KMS-11 (cell line): ENCODE results near the gene OLFML2A.

Experiments used
- H2AFZ ChIP-seq: fragments of 200-600 bp; sonication (generic); 2 replicates; pipeline ENCODE4 v1.6.1; 2016; ENCODE audit warnings: antibody characterized with exemption, mixed run types, low read depth
- H3K27ac ChIP-seq: fragments of 200-600 bp; sonication (generic); 2 replicates; pipeline ENCODE4 v1.6.1; 2016; ENCODE audit warnings: mild to moderate bottlenecking, mixed run types
- H3K27me3 ChIP-seq: fragments of 200-600 bp; sonication (generic); 2 replicates; pipeline ENCODE4 v1.6.1; 2017; ENCODE audit warnings: mild to moderate bottlenecking, low read depth, mixed run types, moderate library complexity; ENCODE audit not compliant: insufficient read depth
- H3K36me3 ChIP-seq: fragments of 200-600 bp; sonication (generic); 2 replicates; pipeline ENCODE4 v1.6.1; 2017; ENCODE audit warnings: mild to moderate bottlenecking, mixed run types; ENCODE audit not compliant: insufficient read depth
- H3K4me1 ChIP-seq: fragments of 200-600 bp; sonication (generic); 2 replicates; pipeline ENCODE4 v1.6.1; 2016; ENCODE audit warnings: mild to moderate bottlenecking, low read depth, mixed run types; ENCODE audit not compliant: poor library complexity, severe bottlenecking
- H3K4me2 ChIP-seq: fragments of 200-600 bp; sonication (generic); 2 replicates; pipeline ENCODE4 v1.7.0; 2016; ENCODE audit warnings: mild to moderate bottlenecking, mixed run types
- H3K4me3 ChIP-seq: fragments of 200-600 bp; sonication (generic); IDR thresholded peaks from 2 replicates; pipeline ENCODE4 v1.6.1; 2017; ENCODE audit warnings: low read depth, low read length, mixed read lengths; ENCODE audit not compliant: insufficient read depth
- H3K79me2 ChIP-seq: fragments of 200-600 bp; sonication (generic); 2 replicates; pipeline ENCODE4 v1.6.1; 2016; ENCODE audit warnings: low read depth, mixed run types; ENCODE audit not compliant: insufficient read depth
- H3K9ac ChIP-seq: fragments of 200-600 bp; sonication (generic); 2 replicates; pipeline ENCODE4 v1.6.1; 2016; ENCODE audit warnings: mild to moderate bottlenecking, mixed run types
- H4K20me1 ChIP-seq: fragments of 200-600 bp; sonication (generic); 2 replicates; pipeline ENCODE4 v1.6.1; 2016; ENCODE audit warnings: mild to moderate bottlenecking, mixed run types; ENCODE audit not compliant: insufficient read depth
- TF ChIP-seq, protein P1 (sequence below): fragments of 200-600 bp; sonication (generic); conservative IDR thresholded peaks from 2 replicates; pipeline ENCODE4 v1.6.1; 2017; ENCODE audit warnings: low read depth, mild to moderate bottlenecking, antibody characterized with exemption, low read length, moderate library complexity, mixed read lengths

The OLFML2A gene

DNA sequence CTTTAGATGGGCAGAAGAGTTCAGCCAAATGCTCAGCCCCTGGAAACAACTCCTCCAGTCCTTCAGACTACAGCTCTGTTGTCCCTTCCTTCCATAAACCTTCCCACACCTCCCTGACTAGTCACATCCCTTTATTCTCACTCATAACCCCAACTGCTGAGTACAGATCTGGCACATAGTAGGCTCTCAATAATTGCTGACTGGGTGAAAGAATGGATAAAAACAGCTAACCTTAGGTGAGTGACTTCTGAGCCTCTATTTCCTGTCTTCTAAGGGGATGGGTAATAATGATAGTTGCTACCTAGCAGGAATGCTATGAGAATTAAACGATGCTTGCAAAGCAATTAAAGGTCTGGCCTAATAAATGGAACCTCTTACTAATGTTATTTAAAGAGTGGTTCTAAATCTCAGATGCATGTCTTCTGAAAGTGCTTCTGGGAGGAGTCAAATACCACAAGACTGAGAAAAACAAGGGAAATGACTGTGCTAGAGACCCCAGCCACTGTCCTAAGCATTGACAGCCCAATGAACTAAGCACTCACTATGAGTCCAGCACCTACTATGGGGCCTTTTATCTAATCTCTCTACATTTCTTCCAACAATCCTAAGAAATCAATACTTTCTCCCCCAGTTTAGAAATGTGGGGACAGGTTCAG lies 3.3 kb upstream of the OLFML2A start:
- H3K27me3 ChIP-seq: peaks cover 3% of the 10 kb centered on the region; the same call in 1 of the 2 replicates
- no peak overlapping the region for H3K9ac ChIP-seq
- H3K36me3 ChIP-seq: no peaks in the 10 kb centered on the region
- TF ChIP-seq, protein P1, sequence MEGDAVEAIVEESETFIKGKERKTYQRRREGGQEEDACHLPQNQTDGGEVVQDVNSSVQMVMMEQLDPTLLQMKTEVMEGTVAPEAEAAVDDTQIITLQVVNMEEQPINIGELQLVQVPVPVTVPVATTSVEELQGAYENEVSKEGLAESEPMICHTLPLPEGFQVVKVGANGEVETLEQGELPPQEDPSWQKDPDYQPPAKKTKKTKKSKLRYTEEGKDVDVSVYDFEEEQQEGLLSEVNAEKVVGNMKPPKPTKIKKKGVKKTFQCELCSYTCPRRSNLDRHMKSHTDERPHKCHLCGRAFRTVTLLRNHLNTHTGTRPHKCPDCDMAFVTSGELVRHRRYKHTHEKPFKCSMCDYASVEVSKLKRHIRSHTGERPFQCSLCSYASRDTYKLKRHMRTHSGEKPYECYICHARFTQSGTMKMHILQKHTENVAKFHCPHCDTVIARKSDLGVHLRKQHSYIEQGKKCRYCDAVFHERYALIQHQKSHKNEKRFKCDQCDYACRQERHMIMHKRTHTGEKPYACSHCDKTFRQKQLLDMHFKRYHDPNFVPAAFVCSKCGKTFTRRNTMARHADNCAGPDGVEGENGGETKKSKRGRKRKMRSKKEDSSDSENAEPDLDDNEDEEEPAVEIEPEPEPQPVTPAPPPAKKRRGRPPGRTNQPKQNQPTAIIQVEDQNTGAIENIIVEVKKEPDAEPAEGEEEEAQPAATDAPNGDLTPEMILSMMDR: no peak
- peak overlapping the region; percentile 22; the same call in 1 of the 2 replicates for H3K4me2 ChIP-seq
- H3K27ac ChIP-seq: no peak overlapping the region
- no peaks in the 10 kb centered on the region for H4K20me1 ChIP-seq
- H2AFZ ChIP-seq: no peak overlapping the region
- no peaks in the 10 kb centered on the region for H3K79me2 ChIP-seq
- H3K4me1 ChIP-seq: peaks cover 23% of the 10 kb centered on the region
- no peak overlapping the region for H3K4me3 ChIP-seq

DNA sequence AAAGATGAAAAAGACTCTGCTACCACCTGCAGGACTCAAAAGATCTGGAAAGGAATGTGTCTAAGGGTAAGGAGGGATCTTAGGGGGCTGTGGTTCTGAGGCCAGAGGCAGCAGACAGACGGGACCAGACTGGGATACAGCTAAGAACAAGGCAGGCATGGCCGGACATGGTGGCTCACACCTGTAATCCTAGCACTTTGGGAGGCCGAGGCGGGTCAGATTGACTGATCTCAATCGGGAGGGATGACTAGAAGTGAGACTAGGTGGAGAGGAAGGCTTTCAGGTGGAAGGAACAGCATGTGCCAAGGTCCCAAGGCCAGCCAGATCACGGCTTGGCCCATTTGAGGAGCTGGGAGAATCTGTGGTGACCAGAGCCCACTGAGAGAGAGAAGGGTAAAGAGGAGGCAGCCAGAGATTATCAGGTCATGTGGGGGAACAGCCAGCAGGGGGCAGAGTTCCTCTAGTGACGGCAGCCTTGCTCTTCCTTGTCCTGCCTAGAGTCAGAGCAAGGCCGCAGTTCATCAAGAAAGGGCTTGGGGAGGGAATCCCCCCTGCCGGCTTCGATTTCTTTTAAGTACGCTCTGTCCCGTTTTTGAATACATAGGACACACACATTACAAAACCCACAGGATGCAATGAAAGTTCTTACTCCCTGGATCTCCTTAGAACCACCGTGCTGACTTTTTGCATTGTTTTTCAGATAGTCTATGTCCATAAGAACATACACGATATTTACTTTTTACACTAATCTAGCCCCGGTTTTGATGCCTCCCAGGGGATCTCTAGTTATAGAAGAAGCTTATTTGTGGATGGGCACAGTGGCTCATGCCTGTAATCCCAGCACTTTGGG lies 2.6 kb upstream of the OLFML2A start:
- no peaks in the 10 kb centered on the region for H4K20me1 ChIP-seq
- H3K4me2 ChIP-seq: peak overlapping the region; percentile 22; the same call in 1 of the 2 replicates
- no peaks in the 10 kb centered on the region for H3K36me3 ChIP-seq
- H3K27me3 ChIP-seq: no peaks in the 10 kb centered on the region
- no peak overlapping the region for H3K27ac ChIP-seq
- peaks cover 18% of the 10 kb centered on the region for H3K4me1 ChIP-seq
- TF ChIP-seq, protein P1: peak; percentile 77
- H3K4me3 ChIP-seq: no peak overlapping the region
- H3K79me2 ChIP-seq: no peaks in the 10 kb centered on the region
- no peak overlapping the region for H3K9ac ChIP-seq
- H2AFZ ChIP-seq: no peak overlapping the region

DNA sequence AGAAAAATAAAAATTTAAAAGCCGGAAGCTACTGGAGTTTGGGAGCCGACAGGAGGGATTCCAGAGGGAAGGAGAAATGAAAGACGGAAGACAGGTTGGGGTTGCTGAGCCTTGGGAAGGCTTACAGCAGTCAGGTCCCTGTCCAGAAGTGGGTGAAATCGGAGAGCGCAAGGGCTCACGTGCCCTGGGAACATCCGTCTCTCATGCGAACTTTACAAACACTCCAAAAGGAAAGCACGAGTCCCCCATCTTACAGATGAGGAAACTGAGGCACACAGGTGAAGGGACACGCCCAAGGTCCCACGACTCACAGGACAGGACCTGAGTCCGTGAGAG lies 347 bp upstream of the OLFML2A start:
- H3K27ac ChIP-seq: no peak overlapping the region
- H3K27me3 ChIP-seq: no peaks in the 10 kb centered on the region
- H3K9ac ChIP-seq: no peak overlapping the region
- no peaks in the 10 kb centered on the region for H3K79me2 ChIP-seq
- H3K4me1 ChIP-seq: peaks cover 16% of the 10 kb centered on the region
- H3K4me3 ChIP-seq: no peak overlapping the region
- no peaks in the 10 kb centered on the region for H3K36me3 ChIP-seq
- H2AFZ ChIP-seq: no peak overlapping the region
- H3K4me2 ChIP-seq: no peak overlapping the region
- TF ChIP-seq, protein P1: no peak
- H4K20me1 ChIP-seq: no peaks in the 10 kb centered on the region

DNA sequence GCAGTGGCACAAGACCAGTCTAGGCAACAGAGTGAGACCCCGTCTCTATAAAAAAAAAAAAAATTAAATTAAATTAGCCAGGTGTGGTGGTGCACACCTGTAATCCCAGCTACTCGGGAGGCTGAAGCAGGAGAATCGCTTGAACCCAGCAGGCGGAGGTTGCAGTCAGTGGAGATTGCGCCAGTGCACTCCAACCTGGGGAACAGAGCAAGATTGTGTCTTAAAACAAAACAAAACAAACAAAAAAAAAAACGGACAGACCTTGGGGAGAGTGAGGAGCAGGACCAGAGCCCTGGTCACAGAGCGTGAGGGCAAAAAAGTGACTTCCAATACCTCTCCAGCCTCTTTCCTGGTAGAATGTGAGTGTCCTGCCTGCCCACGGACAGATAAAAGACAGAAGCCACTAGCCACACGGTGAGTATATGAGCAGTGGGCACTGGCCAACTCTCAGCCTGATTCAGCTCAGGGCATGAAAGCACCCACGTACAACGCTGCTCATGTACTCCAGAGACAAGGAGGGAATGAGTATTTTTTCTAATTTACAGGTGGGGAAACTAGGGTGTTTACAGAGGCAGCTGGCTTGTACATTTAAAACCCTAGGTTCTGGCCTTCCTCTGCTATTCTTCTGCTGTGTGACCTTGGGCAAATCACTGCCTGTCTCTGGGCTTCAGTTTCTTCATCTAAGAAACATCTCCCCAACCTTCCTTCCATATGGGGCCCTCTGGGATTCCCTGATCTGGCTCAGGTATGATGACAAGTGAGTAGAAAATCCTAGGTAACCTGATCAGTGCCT lies 1.8 kb downstream of the OLFML2A start:
- Histone ChIP-seq H3K79me2 (no peaks in the 10 kb centered on the region), H3K4me3 (no peak overlapping the region), H3K27me3 (no peaks in the 10 kb centered on the region), H4K20me1 (no peaks in the 10 kb centered on the region), H3K27ac (no peak overlapping the region), H3K4me1 (peaks cover 5% of the 10 kb centered on the region), H2AFZ (no peak overlapping the region), H3K4me2 (no peak overlapping the region), H3K36me3 (no peaks in the 10 kb centered on the region), H3K9ac (no peak overlapping the region)
- TF ChIP-seq, protein P1: no peak
